HEK293T (cell line): Measurements from ENCODE around the gene RNF103.

Source experiments
- BHLHE40 ChIP-seq: fragments of 450-650 bp; IDR thresholded peaks from 2 replicates; pipeline ENCODE4 v1.6.1; 2016; ENCODE audit warnings: mild to moderate bottlenecking, moderate library complexity, borderline replicate concordance
- CTBP1 ChIP-seq: fragments of 450-650 bp; IDR thresholded peaks from 2 replicates; pipeline ENCODE4 v1.6.1; 2016; ENCODE audit warnings: borderline replicate concordance
- ELF4 ChIP-seq: fragments of 450-650 bp; IDR thresholded peaks from 2 replicates; pipeline ENCODE4 v1.6.1; 2017; ENCODE audit warnings: antibody characterized with exemption
- FOXK2 ChIP-seq: fragments of 450-650 bp; IDR thresholded peaks from 2 replicates; pipeline ENCODE4 v1.6.1; 2016; ENCODE audit warnings: mild to moderate bottlenecking
- FOXM1 ChIP-seq: fragments of 450-650 bp; IDR thresholded peaks from 2 replicates; pipeline ENCODE4 v1.6.1; 2017; ENCODE audit warnings: mild to moderate bottlenecking, borderline replicate concordance
- HDGF ChIP-seq: fragments of 450-650 bp; IDR thresholded peaks from 2 replicates; pipeline ENCODE4 v1.6.1; 2017; ENCODE audit warnings: antibody characterized with exemption, borderline replicate concordance
- L3MBTL2 ChIP-seq: fragments of 450-650 bp; conservative IDR thresholded peaks from 2 replicates; pipeline ENCODE4 v1.6.1; 2016; ENCODE audit warnings: mild to moderate bottlenecking
- PKNOX1 ChIP-seq: fragments of 450-650 bp; IDR thresholded peaks from 2 replicates; pipeline ENCODE4 v1.6.1; 2016
- SP1 ChIP-seq: fragments of 450-650 bp; IDR thresholded peaks from 2 replicates; pipeline ENCODE4 v1.6.1; 2017
- SUZ12 ChIP-seq: fragments of 450-650 bp; IDR thresholded peaks from 2 replicates; pipeline ENCODE4 v1.6.1; 2016; ENCODE audit warnings: mild to moderate bottlenecking
- ZNF384 ChIP-seq: fragments of 450-650 bp; IDR thresholded peaks from 2 replicates; pipeline ENCODE4 v1.6.1; 2016

- no peak for TF ChIP-seq SUZ12
- TF ChIP-seq ZNF384: no peak
- no peak for TF ChIP-seq ELF4
- no peak for TF ChIP-seq SP1
- no peak for TF ChIP-seq FOXM1
- no peak for TF ChIP-seq HDGF
- TF ChIP-seq PKNOX1: no peak
- TF ChIP-seq CTBP1: no peak
- no peak for TF ChIP-seq BHLHE40
- TF ChIP-seq L3MBTL2: no peak
- no peak for TF ChIP-seq FOXK2
Observed at GRCh38 chr2:86566821-86567190, 56.9 kb downstream of the RNF103 start.
